ENCODE data around the gene SGTA.

- TF ChIP-seq POLR2A (IDR thresholded peaks at IDR 0.05; ENCODE audit: low read depth, low read length) (no peak), POLR2AphosphoS5 (IDR thresholded peaks at IDR 0.05; ENCODE audit: low read depth, low read length) (no peak), TAF1 (IDR thresholded peaks at IDR 0.05; ENCODE audit: low read depth, low read length) (no peak), SPI1 (IDR thresholded peaks at IDR 0.05; ENCODE audit: low read depth, low read length) (no peak), PAX5 (IDR thresholded peaks at IDR 0.05; ENCODE audit: insufficient read depth, low read length, severe bottlenecking) (no peak)
Measured at GRCh38 chr19:2747349-2747748, 35.7 kb downstream of the SGTA start.

All from GM12891 (cell line).